ENCODE results near the gene SLC25A28.
"Not testable (repeated sequence)": the region's sequence is repeated elsewhere in the genome, so short reads cannot be mapped to it uniquely, and the experiment has no call there.

DNA sequence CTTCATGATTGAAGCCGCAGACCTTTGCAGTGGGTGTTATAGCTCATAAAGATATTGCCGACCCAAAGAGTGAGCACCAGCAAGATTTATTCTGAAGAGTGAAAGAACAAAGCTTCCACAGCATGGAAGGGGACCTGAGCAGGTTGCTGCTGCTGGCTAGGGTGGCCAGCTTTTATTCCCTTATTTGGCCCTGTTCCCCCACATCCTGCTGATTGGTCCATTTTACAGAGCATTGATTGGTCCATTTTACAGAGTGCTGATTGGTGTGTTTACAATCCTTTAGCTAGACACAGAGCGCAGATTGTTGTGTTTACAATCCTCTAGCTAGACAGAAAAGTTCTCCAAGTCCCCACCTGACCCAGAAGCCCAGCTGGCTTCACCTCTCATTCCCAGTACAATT is 4.9 kb upstream of the SLC25A28 start:
- TF ChIP-seq YY1 (tag by site-specific recombination; IDR thresholded peaks at IDR 0.05); SETDB1 (IDR thresholded peaks at IDR 0.05; ENCODE audit: insufficient read length, low read length); ZNF776 (tag by site-specific recombination; IDR thresholded peaks at IDR 0.05; ENCODE audit: borderline replicate concordance): not testable (repeated sequence)
